Omental fat pad (tissue), 4 donors: ENCODE data around the gene SMIM1. TPM values are rescaled to one million over a fixed set of nuclear protein-coding genes. Genes with fewer than 3 reads are reported as not detected.

Source experiments
- ATAC-seq: fragments of 150-250 bp; one replicate; pipeline ENCODE4 v1.9.1; 2016; ENCODE audit warnings: mild to moderate bottlenecking, moderate library complexity; ENCODE audit not compliant: low FRiP score
- DNase-seq: peaks from one replicate; pipeline ENCODE4 v3.0.0-alpha.2; 2019; ENCODE audit warnings: low spot score
- total RNA-seq, 4 donors: library from RNA; depleted of rRNA; stranded (reverse); fragments of >200 nt; gene quantifications; one replicate each; pipeline ENCODE4 v1.1.0, GENCODE V29; 2016
- TF ChIP-seq, protein P1 (sequence below), 3 donors: fragments of 450-650 bp; IDR thresholded peaks; one replicate each; pipeline ENCODE4 v1.5.1; 2016 to 2017; ENCODE audit warnings: antibody characterized with exemption in 3 of 3, mild to moderate bottlenecking in 3 of 3, moderate library complexity in 2 of 3

The SMIM1 gene
- total RNA-seq, 4 donors from 2014 or later, result 4.3 to 4.6 TPM; not detected in 2

DNA sequence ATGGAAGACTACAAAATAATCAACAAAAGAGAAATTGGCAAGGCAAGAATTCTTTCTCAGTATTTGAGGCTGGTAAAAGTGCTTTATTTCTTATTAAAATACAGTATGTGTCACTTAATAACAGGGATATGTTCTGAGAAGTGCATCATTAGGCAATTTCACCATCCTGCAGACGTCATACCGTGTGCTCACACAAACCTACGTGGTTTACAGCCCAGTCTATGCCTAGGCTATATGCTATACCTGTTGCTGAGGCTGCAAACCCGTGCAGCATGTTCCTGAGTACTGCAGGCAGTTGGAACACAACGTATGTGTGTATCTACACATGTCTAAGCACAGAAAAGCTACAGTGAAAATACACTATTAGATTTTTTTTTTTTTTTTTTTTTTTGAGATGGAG lies 23.0 kb upstream of the SMIM1 start:
- no peak for ATAC-seq
- no peak for DNase-seq
- TF ChIP-seq, protein P1, sequence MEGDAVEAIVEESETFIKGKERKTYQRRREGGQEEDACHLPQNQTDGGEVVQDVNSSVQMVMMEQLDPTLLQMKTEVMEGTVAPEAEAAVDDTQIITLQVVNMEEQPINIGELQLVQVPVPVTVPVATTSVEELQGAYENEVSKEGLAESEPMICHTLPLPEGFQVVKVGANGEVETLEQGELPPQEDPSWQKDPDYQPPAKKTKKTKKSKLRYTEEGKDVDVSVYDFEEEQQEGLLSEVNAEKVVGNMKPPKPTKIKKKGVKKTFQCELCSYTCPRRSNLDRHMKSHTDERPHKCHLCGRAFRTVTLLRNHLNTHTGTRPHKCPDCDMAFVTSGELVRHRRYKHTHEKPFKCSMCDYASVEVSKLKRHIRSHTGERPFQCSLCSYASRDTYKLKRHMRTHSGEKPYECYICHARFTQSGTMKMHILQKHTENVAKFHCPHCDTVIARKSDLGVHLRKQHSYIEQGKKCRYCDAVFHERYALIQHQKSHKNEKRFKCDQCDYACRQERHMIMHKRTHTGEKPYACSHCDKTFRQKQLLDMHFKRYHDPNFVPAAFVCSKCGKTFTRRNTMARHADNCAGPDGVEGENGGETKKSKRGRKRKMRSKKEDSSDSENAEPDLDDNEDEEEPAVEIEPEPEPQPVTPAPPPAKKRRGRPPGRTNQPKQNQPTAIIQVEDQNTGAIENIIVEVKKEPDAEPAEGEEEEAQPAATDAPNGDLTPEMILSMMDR (IDR thresholded peaks at IDR 0.05), result no peak

DNA sequence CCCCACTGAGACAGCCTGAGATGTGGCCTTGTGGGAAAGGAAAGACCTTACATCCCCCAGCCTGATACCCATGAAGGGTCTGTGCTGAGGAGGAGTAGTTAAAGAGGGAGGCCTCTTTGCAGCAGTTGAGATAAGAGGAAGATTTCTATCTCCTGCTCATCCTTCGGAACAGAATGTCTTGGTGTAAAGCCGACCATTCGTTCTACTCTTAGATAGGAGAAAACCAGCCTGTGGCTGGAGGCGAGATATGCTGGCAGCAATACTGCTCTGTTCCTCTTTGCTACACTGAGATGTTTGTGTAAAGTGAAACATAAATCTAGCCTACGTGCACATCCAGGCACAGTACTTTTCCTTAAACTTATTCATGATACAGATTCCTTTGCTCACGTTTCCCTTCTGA lies 21.8 kb upstream of the SMIM1 start:
- TF ChIP-seq, protein P1 (IDR thresholded peaks at IDR 0.05), result no peak
- ATAC-seq (no peak), DNase-seq (no peak)

DNA sequence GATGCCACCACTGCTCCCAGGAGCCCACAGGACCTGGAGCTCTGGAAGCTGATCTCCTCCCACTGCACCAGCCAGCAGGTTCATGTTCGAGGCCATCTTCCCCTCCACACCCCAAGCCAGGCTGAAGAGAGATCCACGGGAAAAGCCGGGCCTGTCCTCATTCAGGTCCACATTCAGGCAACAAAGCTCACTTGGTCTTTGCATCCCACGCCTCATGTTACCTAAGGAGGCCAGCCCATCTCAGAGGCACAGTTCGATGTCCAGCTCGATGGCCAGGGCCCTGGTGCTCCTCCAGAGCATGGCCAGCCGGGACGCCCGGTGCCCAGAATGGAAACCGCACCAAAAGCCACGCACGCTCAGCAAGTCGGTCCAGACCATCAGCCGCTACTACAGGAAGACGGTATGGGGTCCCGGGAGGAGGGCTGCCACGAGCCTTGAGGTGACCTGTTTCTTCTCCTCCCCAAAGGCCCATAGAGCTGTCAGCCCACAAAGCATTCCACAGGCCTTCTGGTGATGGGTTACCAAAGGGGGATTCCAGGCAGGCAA lies 20.1 kb upstream of the SMIM1 start, which contains the start of gene CCDC27:
Gene CCDC27 (plus strand): TSS at position 51 of the 546 bp plus-strand sequence. CDS start 32 bp downstream, at position 83.
- ATAC-seq (no peak), DNase-seq (no peak)
- TF ChIP-seq, protein P1 (IDR thresholded peaks at IDR 0.05), result no peak

DNA sequence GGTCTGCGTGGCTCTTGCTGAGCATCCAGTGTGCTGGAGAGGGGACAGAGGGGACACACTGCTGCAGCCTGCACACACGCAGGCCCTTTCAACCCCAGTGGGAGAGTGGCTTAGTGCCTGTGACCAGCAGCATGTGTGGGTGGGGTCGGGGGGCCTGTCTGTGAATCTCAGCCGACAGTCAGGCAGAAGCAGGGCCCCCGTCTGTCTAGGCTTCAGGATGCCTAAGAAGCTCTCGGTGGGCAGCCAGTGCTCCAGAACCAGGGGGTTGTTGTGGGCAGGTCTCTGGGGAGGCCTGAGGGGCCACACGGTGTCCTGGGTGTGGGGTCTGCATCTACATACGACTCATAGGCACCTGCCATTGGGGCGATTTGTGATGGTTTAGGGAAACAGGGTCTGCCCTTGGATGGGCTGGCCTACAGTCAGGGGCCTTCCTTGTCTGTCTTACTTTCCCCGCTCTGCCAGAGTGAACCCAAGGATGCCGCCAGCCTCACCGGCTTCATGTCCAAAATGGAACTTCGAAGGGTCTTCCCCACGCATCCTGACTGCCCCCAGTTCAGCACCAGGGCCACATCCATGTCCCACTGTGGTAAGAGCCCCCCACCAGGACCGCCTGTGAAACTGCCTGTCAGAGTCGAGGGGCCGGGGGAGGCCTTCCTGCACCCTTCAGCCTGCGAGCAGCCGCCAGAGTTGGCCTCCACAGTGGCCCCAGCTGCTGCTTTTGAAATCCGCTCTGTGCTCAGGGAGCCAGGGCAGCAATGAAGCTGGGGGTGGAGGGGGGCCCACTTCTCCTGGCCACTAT lies 18.7 kb upstream of the SMIM1 start:
- TF ChIP-seq, protein P1 (IDR thresholded peaks at IDR 0.05), result no peak
- DNase-seq, result no peak
- ATAC-seq, result no peak

DNA sequence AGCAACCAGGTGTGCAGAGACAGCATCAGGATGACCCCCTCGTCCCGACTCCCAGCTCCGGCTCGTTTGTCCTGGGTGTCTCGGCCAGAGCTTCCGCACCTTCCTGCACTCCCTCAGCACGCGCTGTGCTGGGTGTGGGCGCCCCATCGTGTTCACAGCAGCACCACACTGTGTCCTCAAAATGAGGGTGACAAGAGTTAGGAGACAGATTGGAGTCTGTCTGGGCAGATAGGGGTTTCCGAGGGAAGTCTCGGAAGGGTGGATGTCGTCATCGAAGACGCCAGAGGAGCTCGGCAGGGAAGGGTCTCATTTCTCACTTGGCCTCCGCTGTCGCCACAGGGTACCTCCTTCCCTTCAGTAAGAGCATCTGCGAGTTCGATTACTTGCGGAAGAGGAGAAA lies 16.2 kb upstream of the SMIM1 start:
- TF ChIP-seq, protein P1 (IDR thresholded peaks at IDR 0.05), result no peak
- DNase-seq (no peak), ATAC-seq (no peak)

DNA sequence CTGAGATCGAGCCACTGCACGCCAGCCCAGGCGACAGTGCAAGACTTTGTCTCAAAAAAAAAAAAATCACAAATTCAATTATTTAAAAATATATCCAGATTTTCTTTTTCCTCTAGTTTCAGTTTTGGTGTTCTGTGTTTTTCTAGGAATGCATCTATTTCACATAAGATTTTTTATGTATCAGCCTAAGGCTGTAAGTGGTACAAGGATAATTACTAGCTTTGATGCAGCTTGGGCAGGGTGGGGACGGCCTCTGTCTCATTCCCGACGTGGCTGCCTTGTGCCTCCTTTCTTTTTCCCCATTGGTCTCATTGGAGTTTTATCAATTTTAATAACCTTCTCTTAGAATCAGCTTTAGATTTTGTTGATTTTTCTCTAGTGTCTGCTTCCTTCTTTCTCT lies 13.4 kb upstream of the SMIM1 start:
- DNase-seq (no peak), ATAC-seq (no peak)
- TF ChIP-seq, protein P1 (IDR thresholded peaks at IDR 0.05), result no peak

DNA sequence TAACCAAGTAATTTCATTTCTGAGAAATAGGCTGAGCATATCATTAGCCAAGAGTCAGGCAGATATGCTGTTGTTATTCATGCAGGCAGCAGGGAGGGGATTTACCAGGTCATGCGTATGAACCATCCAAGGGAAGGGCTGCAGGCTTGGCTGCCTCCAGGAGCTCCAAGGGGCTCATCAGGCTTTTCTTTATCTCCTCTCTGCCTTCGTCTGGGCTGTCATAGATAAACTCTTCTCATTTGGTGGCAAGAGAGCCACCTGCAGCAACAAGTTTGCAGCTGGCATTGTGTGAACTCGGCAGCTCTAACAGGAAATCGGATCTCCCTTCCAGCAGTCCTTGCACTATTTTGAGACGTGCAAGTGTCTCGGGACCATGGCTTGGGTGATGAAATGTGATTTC lies 12.8 kb upstream of the SMIM1 start:
- ATAC-seq, result no peak

More for the DNA sequence above, 12.8 kb upstream of the SMIM1 start:
- TF ChIP-seq, protein P1 (IDR thresholded peaks at IDR 0.05), result no peak
- no peak for DNase-seq
